RPMI8226 (cell line): ENCODE measurements around the gene CDH12.
"Not testable (repeated sequence)": the region's sequence is repeated elsewhere in the genome, so short reads cannot be mapped to it uniquely, and the experiment has no call there.

ENCODE experiments used
- DNase-seq: peaks from one replicate; pipeline ENCODE4 v3.0.0-alpha.2; 2015

Gene CDH12

DNA sequence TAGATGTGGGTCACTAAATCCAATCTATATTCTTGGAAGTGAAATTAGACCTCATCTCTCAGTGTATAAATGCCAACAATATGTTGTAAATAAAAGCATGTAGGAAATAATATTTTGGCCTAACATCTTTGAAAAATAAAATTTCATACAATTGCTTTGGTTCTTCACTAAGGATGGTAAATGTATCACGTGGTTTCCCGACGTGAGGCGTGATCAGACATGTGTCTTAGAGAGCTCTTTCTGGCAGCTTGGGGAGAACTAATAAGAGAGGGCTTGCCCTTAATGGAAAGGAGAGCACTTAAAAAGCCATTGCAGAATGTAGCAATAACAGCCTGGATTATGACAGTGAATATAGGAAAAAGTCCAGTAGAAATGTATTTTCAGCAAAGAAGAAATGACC lies 602.6 kb downstream of the CDH12 start:
- DNase-seq: no peak

GRCh38 chr5:22249209-22249729 lies 603.9 kb downstream of the CDH12 start:
- no peak for DNase-seq

DNA sequence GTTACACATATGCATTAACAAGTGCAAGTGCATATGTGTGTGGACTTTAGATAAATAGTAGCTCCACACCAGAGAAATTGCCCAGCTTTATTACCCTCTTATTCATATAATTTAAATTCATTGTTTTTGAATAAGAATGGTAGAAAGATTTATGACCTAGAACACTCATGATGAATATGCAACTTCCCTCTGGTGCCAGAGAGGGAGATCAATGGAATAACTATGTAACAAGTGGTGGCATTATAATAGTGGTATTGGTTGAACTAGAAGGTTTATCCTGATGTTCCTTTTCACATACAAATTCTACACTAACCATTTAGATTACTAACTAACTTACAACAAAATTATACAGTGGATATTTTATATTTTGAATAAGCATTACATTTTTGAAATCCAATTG lies 607.4 kb downstream of the CDH12 start:
- no peak for DNase-seq

DNA sequence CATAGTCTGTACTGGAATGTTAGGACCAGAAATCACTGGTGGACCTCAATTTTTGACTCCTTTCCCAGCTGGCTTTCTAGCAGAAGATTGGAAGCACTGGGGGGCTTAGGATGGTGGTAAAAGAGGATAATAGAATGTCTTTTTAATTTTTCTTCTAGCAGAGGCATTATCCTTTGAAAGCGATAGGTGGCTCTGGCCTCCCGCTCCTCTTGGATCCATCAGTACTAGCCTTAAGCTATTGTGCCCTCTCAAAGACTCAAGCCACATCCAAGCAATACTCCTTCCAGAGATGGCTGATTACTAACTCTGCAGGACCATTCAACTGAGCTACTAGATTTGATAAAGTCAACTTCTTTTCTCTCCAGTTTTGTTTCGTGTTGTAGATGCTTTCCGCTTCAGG lies 610.6 kb downstream of the CDH12 start:
- DNase-seq: no peak

- no peak for DNase-seq
These were observed 615.1 kb downstream of the CDH12 start for GRCh38 chr5:22238047-22238446.

- DNase-seq: no peak
These were observed 626.7 kb downstream of the CDH12 start for GRCh38 chr5:22226423-22226822.

DNA sequence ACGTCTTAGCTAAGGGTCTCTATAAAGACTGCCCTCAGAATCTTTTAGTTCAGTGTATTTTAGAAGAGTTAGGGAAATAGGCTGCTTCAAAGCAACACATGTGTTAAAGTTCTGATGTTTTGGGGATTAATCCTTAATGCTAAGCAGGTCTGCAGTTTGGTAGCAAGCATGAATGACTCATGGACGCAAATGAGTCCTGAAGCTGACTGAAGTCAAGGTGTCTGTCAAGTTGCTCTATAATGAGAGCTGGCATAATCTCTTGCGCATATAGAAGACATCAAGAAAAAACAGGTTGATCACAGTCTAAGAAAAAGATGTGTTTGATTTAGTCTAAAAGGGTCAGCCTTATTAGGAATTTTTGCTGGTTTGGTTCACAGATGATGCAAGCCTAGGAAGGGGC lies 630.1 kb downstream of the CDH12 start:
- DNase-seq: no peak

GRCh38 chr5:22213703-22214495 lies 639.2 kb downstream of the CDH12 start:
- not testable (repeated sequence) for DNase-seq

DNA sequence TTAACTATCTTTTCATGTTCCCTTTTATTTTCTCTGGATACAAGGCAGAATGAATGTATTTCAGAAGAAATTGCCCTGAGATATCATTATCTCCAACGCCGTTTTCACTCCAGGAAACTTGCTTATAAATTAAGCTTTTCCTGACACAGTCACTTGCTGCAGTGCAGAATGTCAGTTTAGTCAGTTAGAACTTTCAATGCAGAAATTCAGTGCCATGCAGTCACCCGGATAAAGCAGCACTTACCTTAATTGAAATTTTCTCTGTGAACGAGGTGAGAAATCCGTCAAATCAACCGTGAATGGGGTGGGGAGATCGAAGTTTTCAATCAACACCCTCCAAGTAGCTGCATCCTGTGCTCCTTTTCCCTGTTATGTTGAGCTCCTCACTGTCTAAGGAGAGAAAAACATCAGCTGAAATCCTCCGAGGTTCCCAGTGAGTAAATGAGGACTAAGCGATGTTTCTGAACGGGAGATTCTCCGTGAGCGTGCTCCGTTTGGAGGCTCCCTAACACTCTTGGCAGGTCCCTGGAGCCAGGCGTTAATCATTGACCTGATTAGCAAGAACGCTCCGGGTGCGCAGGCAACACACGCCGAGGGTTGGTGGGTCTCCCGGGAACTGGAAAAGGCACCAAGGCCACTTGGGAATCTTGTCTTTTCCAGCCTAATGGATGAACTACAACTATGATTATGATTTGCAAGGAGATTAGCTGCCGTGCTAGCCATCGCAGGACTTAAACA lies 640.7 kb downstream of the CDH12 start:
- not testable (repeated sequence) for DNase-seq

DNA sequence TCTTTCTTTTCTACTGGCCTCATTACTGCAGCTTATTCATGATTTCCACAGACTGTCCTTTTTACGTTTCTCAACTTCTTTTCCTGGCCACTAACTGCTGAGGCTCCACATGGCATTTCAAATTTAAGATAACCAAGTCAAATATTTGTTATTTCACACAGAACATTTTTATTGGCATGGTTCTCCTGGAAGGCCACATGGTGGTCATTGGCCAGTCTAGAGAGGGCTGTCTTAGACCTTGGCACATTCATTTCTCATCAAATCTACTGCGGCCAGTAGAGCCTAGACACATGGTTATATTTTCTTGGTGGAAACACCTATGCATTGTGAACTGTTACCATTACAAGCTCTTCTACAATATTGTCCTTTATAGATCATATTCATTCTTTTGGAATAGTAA lies 644.7 kb downstream of the CDH12 start:
- not testable (repeated sequence) for DNase-seq

- DNase-seq: not testable (repeated sequence)
These were observed 664.5 kb downstream of the CDH12 start for GRCh38 chr5:22188651-22189050.

GRCh38 chr5:22187632-22188228 lies 665.4 kb downstream of the CDH12 start:
- not testable (repeated sequence) for DNase-seq

DNA sequence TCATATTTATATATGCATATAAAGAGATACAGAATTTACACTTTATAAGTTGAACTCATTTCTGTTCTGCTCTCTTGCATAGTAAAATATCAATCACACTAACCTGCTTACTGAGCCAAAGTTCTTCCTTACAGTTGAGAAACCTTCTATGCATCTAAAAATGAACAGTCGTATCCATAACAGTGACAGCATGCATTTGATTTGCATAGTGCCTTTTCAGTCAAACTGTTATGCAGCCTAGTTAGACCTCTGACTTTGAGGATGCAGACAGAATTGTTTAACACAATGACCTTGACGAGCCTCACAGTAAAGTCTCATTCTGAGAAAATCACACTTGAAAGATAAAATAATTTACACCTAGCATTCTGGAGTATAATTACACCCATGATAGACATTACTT lies 683.9 kb downstream of the CDH12 start:
- DNase-seq: not testable (repeated sequence)

DNA sequence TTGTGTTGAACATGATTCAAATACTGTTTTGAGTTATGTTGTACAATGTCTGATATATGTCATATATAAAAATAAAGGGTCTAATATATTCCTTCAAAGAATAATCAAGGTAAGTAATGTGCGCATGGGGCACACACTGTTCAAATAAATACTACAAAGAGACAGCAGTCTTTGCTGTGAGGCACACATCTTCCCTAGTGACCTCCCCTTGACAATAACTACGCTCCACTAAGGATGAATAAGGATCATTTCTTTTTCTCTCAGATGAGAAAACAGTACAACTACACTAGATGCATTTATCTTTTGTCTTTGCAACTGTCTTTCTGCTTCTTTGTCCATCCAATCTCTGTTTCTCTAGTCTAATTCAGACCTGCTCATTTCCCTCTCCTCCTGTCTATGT lies 684.4 kb downstream of the CDH12 start:
- not testable (repeated sequence) for DNase-seq

GRCh38 chr5:22165931-22166330 lies 687.2 kb downstream of the CDH12 start:
- not testable (repeated sequence) for DNase-seq

DNA sequence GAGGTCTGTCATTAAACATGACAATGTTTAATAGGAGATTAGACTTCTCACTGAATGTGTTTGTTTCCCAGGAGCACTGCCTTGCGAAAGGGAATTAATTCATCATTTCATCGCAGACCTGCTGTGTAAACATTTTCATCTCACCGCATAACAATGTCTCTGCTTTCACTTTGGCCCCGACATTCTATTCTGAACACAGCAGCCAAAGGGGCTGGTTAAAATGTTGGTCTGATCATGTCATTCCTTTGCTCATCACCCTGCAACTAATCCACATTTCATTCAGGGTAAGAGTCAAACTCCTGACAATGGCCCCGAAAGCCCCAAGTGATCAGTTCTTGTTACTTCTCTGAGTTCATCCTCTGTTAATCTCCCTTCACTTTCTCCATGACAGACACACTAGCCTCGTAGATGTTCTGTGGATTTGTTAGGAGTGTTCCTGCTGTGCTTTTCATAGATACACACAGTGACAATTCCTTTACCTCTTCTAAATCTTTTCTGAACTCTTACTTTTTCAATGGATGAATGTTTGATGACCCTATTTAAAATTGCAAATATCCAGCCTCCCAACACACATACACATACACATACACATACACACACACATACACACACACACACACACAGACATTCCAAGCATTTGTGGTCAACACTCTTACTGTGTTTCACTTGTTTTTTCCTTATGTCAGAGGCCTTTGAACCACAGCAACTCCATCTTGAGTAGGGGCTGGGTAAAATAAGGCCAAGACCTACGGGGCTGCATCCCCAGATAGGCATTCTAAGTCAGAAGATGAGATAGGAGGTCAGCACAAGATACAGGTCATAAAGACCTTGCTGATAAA lies 688.0 kb downstream of the CDH12 start:
- DNase-seq: not testable (repeated sequence)

DNA sequence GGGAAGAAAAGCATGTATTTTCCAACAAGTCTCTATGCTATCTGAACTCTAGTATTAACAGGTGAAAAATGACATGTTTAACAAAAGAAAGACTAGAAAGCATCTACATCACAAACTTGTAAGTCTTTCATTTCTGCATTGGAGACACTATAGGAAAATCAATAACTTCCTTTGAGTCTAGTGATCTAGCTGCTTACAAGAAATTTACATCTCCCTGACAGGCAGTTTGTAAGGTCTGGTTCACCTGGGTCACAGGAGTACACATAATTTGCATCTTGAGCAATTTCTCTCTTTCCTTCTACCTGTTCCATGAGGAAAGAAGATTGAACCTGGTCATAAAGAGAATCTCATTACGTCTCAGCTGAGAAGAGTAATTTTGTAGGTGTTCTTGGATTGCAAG lies 696.2 kb downstream of the CDH12 start:
- DNase-seq: not testable (repeated sequence)

GRCh38 chr5:22154779-22155178 lies 698.4 kb downstream of the CDH12 start:
- DNase-seq: not testable (repeated sequence)

DNA sequence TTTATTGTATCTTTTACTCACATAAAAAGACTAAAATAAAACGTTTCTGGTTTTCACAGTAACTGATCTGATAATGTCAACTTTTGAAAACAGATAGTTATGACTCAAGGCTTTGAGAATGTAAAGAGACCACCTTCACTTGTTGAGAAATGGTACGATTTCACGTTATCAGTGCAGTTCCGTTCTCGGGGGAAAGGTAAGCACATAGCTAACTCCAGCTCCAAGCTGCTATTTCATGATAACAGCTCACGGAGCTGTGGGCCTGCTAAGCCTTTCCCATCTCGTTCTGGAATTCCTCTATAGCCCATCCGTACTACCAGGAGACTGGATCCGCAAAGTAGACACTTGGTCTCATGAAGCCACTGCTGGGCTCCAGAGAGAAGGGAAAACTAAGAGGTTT lies 701.3 kb downstream of the CDH12 start:
- not testable (repeated sequence) for DNase-seq

DNA sequence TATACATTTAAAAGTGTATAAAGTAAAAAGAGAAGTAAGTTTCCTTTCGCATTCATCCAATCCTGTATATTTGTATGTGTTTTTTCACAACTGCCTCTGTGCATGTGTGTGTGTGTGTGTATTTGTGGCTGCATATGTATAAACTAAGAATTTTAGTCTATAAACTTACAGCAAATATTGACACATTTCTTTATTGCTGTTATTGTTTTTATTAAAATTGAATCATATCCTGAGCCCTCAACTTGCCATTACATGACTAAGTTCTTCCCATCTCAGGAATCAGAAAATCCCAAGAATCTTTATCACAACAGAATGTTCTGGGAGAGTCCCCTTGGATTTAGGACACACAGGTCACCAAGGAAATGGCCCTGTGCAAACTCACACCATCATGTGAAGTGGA lies 712.7 kb downstream of the CDH12 start:
- not testable (repeated sequence) for DNase-seq

DNA sequence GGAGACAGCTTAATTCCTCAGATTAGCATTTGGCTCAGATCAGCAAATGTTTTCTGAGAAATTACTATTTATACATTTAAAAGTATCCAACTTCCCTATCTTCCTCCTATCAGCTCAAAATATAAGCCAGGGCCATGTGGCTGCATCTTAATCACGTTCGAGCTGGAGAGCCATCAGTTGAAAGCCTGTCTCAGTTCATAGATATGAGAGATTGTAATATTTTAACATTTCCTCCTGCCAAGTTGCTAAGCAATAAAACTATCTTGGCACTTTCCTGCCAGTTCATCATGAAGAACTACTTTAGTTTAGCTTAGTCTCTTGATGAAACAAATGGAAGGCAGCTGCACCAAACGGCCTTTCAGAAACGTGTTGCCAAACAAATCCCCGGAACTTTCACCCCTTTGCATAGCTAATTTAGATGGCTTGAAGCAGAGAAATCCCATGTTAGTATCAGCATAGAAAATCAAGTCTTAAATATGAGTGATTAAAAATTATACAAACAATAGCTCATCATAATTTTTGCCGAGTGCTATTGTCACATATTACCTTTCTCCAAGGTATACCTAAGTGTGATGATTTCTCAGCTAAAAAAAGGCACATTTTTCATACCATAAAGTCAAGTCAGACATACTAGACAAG lies 713.4 kb downstream of the CDH12 start:
- not testable (repeated sequence) for DNase-seq

DNA sequence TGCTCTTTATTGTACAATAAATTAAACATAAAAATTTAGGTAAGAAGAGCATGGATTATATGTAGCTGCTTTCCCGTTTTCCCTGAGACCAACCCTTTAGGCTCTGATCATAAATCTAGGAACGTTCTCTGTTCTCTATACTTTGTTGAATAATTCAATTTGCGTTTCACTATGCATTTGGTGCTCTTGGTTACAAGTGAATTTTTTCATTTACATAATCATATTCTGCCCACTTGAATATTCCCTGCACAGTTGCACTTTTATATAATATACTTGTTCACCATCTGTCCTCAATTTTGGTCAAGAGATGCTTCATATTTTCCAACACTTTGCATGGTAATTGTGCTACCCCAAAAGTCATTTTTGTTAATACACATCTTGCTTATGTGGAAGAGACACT lies 741.8 kb downstream of the CDH12 start:
- DNase-seq: no peak
